ENCODE measurements around the gene POU2F1.
A peak's percentile ranks its signal among the peaks of the same experiment; 100 is the strongest.

Gene POU2F1

DNA sequence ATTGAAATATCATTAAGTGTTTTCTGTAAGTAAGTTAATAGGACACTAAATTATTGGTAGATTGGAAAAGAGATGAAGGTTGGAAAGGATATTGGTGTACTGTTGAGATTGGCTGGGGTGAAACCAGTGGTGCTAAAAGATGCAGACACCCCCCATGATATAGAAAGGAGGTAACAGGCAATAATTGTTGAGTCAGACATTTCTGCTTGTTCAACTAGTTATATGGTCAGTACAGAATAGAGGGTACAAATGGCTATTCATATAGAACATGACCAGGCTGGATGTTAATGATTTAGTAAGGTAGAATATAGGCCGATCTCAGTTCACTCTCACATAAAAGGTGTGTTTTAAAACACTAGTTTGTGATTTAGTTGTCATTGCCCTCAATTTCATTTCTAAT lies 104.5 kb downstream of the POU2F1 start:
- Histone ChIP-seq H3K36me3 (peaks cover 53% of the 10 kb centered on the region), H3K4me2 (no peak overlapping the region), H3K9me3 (peaks cover 65% of the 10 kb centered on the region), H3K27ac (no peak overlapping the region), H3K27me3 (no peaks in the 10 kb centered on the region), H3K4me1 (peaks cover 19% of the 10 kb centered on the region), H4K20me1 (no peaks in the 10 kb centered on the region), H3K9ac (no peak overlapping the region), H3K4me3 (no peak overlapping the region)
- TF ChIP-seq Cebpa-rat (IDR thresholded peaks at IDR 0.05), result no peak

GRCh38 chr1:167328306-167328815 lies 107.7 kb downstream of the POU2F1 start:
- Histone ChIP-seq H3K4me2 (peak overlapping the region; percentile 87), H4K20me1 (no peaks in the 10 kb centered on the region), H3K9me3 (peaks cover 33% of the 10 kb centered on the region), H3K27me3 (no peaks in the 10 kb centered on the region), H3K4me3 (peak overlapping the region; percentile 68), H3K27ac (peak overlapping the region; percentile 85), H3K9ac (peak overlapping the region; percentile 74), H3K36me3 (peaks cover 36% of the 10 kb centered on the region), H3K4me1 (peaks cover 47% of the 10 kb centered on the region)
- no peak for TF ChIP-seq Cebpa-rat (IDR thresholded peaks at IDR 0.05)

- Histone ChIP-seq H3K9ac (peak overlapping the region; percentile 74), H3K4me3 (peak overlapping the region; percentile 68), H3K4me1 (peaks cover 52% of the 10 kb centered on the region), H3K36me3 (peaks cover 36% of the 10 kb centered on the region), H3K27me3 (no peaks in the 10 kb centered on the region), H4K20me1 (no peaks in the 10 kb centered on the region), H3K27ac (peak overlapping the region; percentile 85), H3K4me2 (peak overlapping the region; percentile 87), H3K9me3 (peaks cover 28% of the 10 kb centered on the region)
- no peak for TF ChIP-seq Cebpa-rat (IDR thresholded peaks at IDR 0.05)
Measured at GRCh38 chr1:167328816-167329483, 108.3 kb downstream of the POU2F1 start.

GRCh38 chr1:167330601-167331293 lies 110.1 kb downstream of the POU2F1 start:
- TF ChIP-seq Cebpa-rat (IDR thresholded peaks at IDR 0.05), result no peak
- peak overlapping the region; percentile 74 for H3K9ac ChIP-seq
- H3K27ac ChIP-seq, result peak overlapping the region; percentile 85
- peaks cover 34% of the 10 kb centered on the region for H3K36me3 ChIP-seq
- H3K4me1 ChIP-seq, result peaks cover 54% of the 10 kb centered on the region
- peaks cover 22% of the 10 kb centered on the region for H3K9me3 ChIP-seq
- H3K4me3 ChIP-seq, result peak overlapping the region; percentile 68
- no peaks in the 10 kb centered on the region for H4K20me1 ChIP-seq
- peak overlapping the region; percentile 87 for H3K4me2 ChIP-seq
- H3K27me3 ChIP-seq, result no peaks in the 10 kb centered on the region

- no peaks in the 10 kb centered on the region for H3K27me3 ChIP-seq
- H3K4me2 ChIP-seq, result peak overlapping the region; percentile 87
- H3K27ac ChIP-seq, result peak overlapping the region; percentile 85
- peaks cover 54% of the 10 kb centered on the region for H3K4me1 ChIP-seq
- no peak for TF ChIP-seq Cebpa-rat (IDR thresholded peaks at IDR 0.05)
- H3K9me3 ChIP-seq, result peaks cover 19% of the 10 kb centered on the region
- H3K9ac ChIP-seq, result 0 out of 2 replicates have a peak overlapping the region, but pooled peaks have one; percentile 31
- H4K20me1 ChIP-seq, result no peaks in the 10 kb centered on the region
- peaks cover 32% of the 10 kb centered on the region for H3K36me3 ChIP-seq
- H3K4me3 ChIP-seq, result peak overlapping the region; percentile 68
Measured at GRCh38 chr1:167331650-167332049, 111.0 kb downstream of the POU2F1 start.

DNA sequence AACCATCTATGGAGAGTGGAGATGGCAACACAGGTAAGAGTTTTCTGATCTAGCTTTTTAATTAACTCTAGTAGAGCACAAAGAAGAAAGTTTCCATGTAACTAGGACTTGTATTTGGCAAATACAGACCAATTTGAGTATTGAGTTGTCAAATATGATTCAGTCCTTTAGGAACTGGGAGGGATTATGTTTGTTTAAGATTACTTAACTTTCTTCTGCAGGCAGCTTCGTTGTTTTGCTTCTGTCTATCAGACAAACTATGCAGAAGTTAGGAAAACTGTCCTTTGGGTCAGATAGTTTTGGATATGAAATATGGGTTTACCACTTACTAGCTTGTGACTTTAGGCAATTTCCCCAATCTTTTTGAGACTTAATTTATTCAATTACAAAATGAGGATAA lies 111.8 kb downstream of the POU2F1 start:
- Histone ChIP-seq H3K27ac (peak overlapping the region; percentile 85; the same call in 1 of the 2 replicates), H3K4me2 (peak overlapping the region; percentile 87)
- TF ChIP-seq Cebpa-rat (IDR thresholded peaks at IDR 0.05), result no peak

GRCh38 chr1:167333124-167333523 lies 112.4 kb downstream of the POU2F1 start:
- peaks cover 34% of the 10 kb centered on the region for H3K9me3 ChIP-seq
- TF ChIP-seq Cebpa-rat (IDR thresholded peaks at IDR 0.05), result no peak
- no peaks in the 10 kb centered on the region for H3K27me3 ChIP-seq
- H3K4me3 ChIP-seq, result no peak overlapping the region
- no peak overlapping the region for H3K27ac ChIP-seq
- no peak overlapping the region for H3K9ac ChIP-seq
- no peaks in the 10 kb centered on the region for H4K20me1 ChIP-seq
- H3K4me2 ChIP-seq, result peak overlapping the region; percentile 12; the same call in 1 of the 2 replicates
- H3K36me3 ChIP-seq, result peaks cover 46% of the 10 kb centered on the region
- peaks cover 40% of the 10 kb centered on the region for H3K4me1 ChIP-seq

More for the DNA sequence above, 111.8 kb downstream of the POU2F1 start:
- Histone ChIP-seq H3K9ac (no peak overlapping the region), H3K4me1 (peaks cover 46% of the 10 kb centered on the region), H3K9me3 (peaks cover 28% of the 10 kb centered on the region), H3K36me3 (peaks cover 40% of the 10 kb centered on the region), H3K4me3 (peak overlapping the region; percentile 68; the same call in 1 of the 2 replicates), H4K20me1 (no peaks in the 10 kb centered on the region), H3K27me3 (no peaks in the 10 kb centered on the region)

- no peak overlapping the region for H3K4me3 ChIP-seq
- H3K9me3 ChIP-seq, result peaks cover 39% of the 10 kb centered on the region
- peak overlapping the region; percentile 12; the same call in 1 of the 2 replicates for H3K4me2 ChIP-seq
- H3K27me3 ChIP-seq, result no peaks in the 10 kb centered on the region
- H4K20me1 ChIP-seq, result no peaks in the 10 kb centered on the region
- peaks cover 34% of the 10 kb centered on the region for H3K4me1 ChIP-seq
- H3K9ac ChIP-seq, result no peak overlapping the region
- no peak overlapping the region; the same call in 1 of the 2 replicates for H3K27ac ChIP-seq
- peaks cover 52% of the 10 kb centered on the region for H3K36me3 ChIP-seq
- no peak for TF ChIP-seq Cebpa-rat (IDR thresholded peaks at IDR 0.05)
Measured at GRCh38 chr1:167333703-167334102, 113.0 kb downstream of the POU2F1 start.

- no peak overlapping the region for H3K4me3 ChIP-seq
- no peaks in the 10 kb centered on the region for H3K27me3 ChIP-seq
- no peak for TF ChIP-seq Cebpa-rat (IDR thresholded peaks at IDR 0.05)
- H3K36me3 ChIP-seq, result peaks cover 70% of the 10 kb centered on the region
- no peak overlapping the region for H3K4me2 ChIP-seq
- H3K9me3 ChIP-seq, result peaks cover 42% of the 10 kb centered on the region
- H3K4me1 ChIP-seq, result no peaks in the 10 kb centered on the region
- H4K20me1 ChIP-seq, result peaks cover 7% of the 10 kb centered on the region; the same call in 1 of the 2 replicates
- no peak overlapping the region for H3K9ac ChIP-seq
- H3K27ac ChIP-seq, result no peak overlapping the region
Measured at GRCh38 chr1:167339405-167339804, 118.7 kb downstream of the POU2F1 start.

DNA sequence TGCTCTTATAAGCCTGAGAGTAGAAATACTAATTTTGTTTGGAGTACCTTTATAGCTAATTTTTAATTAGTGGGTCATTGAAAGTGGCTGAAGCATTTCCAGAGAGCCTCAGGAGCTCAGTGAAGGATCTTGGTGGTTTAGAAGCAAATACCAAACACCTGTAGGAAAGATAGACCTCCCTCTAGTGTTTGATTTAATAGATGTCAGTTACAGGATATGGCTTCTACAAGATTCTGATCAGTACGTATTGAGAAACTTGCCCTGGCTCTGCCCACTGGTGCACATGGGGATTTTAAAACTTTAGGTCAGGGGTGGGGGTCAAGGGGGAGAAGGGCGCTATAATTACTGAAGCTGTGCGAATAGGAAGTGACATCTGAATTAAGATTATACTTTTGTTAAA lies 122.2 kb downstream of the POU2F1 start:
- Histone ChIP-seq H3K9me3 (peaks cover 35% of the 10 kb centered on the region), H3K36me3 (peaks cover 67% of the 10 kb centered on the region), H3K27ac (no peak overlapping the region), H3K4me3 (no peak overlapping the region), H3K4me2 (no peak overlapping the region), H3K27me3 (no peaks in the 10 kb centered on the region), H4K20me1 (peaks cover 18% of the 10 kb centered on the region), H3K9ac (no peak overlapping the region), H3K4me1 (no peaks in the 10 kb centered on the region)
- no peak for TF ChIP-seq Cebpa-rat (IDR thresholded peaks at IDR 0.05)
